GM18907 (cell line): ENCODE data around the gene TMC8.
A peak's percentile ranks its signal among the peaks of the same experiment; 100 is the strongest.
"Not testable (repeated sequence)": the region's sequence is repeated elsewhere in the genome, so short reads cannot be mapped to it uniquely, and the experiment has no call there.

Experiments
- ATAC-seq: cut with Tn5 transposase; IDR thresholded peaks from one replicate; pipeline ENCODE4 v1.9.1; 2021; ENCODE audit warnings: mild to moderate bottlenecking, moderate library complexity; ENCODE audit not compliant: unreplicated experiment

TMC8 gene, protein sequence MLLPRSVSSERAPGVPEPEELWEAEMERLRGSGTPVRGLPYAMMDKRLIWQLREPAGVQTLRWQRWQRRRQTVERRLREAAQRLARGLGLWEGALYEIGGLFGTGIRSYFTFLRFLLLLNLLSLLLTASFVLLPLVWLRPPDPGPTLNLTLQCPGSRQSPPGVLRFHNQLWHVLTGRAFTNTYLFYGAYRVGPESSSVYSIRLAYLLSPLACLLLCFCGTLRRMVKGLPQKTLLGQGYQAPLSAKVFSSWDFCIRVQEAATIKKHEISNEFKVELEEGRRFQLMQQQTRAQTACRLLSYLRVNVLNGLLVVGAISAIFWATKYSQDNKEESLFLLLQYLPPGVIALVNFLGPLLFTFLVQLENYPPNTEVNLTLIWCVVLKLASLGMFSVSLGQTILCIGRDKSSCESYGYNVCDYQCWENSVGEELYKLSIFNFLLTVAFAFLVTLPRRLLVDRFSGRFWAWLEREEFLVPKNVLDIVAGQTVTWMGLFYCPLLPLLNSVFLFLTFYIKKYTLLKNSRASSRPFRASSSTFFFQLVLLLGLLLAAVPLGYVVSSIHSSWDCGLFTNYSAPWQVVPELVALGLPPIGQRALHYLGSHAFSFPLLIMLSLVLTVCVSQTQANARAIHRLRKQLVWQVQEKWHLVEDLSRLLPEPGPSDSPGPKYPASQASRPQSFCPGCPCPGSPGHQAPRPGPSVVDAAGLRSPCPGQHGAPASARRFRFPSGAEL

DNA sequence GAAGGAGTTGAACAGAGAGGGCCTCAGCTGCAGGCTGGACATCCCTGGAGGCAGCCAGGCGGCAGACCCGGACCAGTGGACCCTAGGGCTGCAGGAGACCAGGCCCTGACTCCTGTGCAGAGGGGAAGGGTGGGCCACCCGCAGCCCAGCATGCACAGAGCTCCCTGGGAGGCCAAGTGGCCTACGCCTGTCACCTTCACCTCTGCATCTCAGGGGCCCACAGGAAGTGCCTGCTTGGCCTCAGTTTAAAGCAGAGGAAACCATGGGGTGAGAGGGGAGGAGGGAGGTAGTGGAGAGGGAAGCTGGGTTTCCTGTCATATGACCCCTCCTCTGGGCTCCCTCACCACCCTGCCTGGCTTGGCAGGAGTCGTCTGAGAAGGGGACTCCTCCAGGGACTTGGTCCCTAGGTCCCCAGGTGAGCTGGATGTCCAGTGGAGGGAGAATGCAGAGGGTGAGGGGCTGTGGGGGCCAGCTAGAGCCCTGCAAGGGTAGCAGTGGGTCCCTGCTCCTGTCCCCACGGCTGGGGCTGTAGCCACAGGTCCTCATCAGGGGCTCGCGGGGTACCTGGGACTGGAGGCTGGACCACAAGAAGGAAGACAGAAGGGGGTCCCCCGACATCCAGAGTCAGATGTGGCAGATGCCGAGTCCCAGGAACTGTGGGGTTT, at the start of gene TMC8:
Gene TMC8 (plus strand): TSS at position 335 of the 665 bp plus-strand sequence. CDS start 818 bp downstream, outside the sequence.
- peak; percentile 19 for ATAC-seq

DNA sequence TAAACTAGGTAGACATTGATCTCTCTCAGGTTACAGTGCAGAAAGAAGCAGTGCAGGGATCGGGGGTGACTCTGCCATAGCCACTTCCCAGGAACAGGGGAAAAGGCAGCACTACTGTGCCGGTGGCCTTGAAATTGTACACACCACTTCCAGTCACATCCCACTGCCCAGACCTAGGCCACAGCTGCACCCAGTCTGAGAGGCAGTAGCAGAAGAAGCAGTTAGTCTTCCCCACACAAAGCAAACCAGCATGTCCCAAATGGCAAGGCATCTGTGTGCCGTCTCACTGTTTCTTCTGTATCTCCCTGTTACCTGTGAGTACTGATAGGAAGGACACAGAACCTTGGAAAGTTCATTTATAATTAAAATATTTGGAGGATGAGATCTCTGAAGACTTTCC, 49.0 kb upstream of the TMC8 start:
- no peak for ATAC-seq

DNA sequence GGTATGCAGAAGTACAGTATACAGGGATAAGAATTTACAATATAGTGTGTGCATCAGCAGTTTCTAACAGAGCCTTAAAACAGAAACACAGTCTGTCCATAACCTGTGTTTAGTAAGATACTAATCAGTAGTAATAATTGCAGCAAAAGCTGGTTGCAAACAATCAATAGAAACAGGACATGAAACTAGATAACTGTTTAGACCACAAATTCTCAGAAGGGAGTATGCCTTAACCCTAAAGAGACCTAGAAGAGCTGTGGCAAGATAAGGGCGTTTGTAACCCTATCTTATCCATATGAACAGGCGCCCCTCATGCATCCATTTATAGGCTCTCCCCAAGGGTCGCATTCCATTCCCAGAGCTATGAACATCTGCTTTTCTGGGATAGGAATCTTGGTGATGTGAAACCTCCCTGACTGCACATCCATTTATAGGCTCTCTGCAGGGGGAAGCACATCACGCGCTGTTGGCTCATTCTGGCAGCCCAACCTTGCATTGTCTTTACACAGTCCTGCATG, 48.2 kb upstream of the TMC8 start:
- not testable (repeated sequence) for ATAC-seq

DNA sequence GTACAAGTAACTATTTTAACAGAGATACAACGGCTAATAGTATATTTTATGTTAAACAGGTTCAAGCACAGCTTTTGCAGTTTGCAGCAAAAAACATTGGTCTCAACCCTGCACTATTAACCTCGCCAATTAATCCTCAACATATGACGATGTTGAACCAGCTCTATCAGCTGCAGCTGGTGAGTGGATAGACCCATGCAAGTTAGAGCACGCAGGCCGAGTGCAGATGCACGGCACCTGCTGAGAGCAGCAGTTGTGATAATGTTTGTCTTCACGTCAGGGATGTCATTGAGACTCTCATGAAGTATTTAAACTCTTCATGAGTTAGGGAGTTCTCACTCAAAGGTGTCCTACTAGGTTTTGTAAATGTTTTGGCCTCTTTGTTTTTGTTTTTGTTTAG, 47.6 kb upstream of the TMC8 start:
- ATAC-seq, result no peak

DNA sequence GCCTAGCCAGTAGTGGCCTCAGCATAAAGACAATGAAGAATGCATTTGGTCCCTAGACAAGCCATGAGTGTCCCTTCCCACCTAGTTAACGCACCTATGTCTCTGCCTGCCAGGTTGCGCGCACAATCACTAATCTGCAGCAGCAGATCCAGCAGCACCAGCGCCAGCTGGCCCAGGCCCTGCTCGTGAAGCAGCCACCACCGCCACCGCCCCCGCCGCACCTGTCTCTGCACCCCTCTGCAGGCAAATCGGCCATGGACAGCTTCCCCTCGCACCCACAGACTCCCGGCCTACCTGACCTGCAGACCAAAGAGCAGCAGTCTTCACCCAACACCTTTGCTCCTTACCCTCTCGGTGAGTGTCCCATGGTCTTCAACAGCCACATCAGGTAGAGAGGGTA, 43.8 kb upstream of the TMC8 start:
- ATAC-seq, result no peak

DNA sequence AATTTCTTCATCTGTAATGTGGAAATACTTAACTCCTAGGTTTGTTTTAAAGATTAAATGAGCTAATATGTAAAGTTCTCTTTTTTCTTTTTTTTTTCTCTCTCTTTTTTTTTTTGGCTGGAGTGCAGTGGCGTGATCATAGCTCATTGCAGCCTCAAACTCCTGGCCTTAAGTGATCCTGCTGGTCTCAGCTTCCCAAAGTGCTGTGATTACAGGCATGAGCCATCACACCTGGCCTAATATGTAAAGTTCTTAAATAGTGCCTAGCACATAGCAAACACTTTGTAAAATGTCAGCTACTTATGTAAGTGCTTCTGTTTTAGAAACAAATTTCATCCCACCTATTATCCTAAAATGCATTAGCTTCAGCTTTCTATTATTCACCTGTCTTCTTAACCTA, 42.0 kb upstream of the TMC8 start:
- ATAC-seq, result no peak

DNA sequence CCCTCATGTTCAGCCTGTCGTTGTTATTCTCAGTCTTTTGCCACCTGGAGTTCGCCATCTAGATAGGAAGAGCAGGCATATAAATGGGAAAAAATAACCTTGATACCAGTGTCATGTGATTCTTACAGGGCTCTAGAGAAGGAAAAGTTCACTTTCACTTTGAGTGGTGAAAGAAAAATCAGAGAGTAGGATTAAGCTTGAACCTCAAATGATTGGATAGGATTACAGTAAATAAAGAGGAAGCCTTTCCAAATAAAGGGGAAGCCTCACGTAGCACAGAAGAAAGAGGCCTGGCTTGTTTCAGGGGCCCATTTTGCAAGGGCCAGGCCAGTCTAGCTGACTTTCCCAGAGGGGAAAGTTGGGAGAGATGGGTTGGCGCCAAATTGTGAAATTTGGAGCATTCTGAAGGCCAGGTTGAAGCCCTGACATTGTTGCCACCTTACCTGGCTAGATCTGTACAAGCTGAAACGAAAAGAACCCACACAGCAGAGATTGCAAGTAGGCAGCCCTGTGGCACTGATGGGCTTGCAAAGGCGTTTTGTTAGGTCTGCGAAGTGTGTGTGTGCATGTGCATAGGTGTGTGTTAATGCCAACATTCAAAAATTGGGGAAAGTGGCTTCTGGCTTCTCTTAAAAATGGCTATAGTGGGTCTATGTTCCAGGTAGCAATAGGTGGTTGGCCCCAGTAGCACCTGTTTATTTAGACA, 40.8 kb upstream of the TMC8 start:
- no peak for ATAC-seq

DNA sequence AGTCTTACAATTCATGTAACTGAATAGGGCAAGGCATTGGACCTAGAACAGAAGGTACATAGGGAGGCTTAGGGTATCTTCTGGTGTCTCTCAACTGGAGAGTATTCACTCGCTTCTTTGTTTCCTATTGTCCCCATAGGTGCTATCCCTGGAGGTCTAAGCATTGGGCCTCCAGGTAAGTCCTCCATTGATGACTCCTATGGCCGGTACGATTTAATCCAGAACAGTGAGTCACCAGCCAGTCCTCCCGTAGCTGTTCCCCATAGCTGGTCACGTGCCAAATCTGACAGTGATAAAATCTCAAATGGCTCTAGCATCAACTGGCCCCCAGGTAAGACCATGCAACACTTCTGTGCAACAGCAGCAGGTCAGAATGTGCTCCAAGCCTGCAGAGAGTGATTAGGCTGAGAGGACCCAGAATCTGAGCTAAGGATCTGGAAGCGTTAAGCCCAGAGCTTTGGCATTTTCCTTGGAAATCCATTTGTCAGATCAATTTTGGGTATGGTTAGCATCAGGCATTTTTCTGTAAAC, 37.7 kb upstream of the TMC8 start:
- no peak for ATAC-seq

DNA sequence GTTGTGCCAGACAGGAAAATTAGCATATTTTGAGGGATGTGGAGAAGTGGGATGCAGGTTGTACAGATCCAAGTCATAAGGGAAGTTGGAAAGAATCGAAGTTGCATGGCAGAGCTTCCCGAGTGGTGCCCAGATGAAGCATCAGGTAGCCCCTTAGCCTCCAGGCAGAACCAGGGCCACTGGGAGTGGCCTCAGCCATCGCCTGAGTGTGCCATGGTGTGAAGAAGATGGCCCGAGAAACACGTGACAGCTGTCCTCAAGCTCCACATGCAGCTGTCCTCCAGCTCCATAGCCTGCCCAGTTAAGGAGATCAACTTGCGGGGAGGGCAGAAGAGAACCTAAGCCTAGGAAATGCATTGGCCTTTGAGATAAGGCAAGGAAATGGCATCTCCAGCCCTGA, 35.5 kb upstream of the TMC8 start:
- ATAC-seq, result no peak

DNA sequence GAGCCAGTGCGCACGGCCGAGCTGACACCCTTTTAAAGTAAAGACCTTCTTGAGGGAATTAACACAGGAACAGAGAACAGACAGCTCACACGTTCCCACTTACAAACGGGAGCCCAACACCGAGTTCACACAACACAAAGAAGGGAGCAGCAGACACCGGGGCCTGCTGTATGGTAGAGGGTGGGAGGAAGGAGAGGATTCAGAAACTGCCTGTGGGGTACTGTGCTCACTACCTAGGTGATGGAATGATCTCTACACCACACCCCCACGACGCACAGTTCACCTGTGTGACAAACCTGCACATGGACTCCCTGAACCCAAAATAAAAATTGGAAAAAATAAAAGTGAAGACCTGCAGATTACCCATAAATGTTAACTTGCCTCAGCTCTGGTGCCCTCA, 34.5 kb upstream of the TMC8 start:
- no peak for ATAC-seq

DNA sequence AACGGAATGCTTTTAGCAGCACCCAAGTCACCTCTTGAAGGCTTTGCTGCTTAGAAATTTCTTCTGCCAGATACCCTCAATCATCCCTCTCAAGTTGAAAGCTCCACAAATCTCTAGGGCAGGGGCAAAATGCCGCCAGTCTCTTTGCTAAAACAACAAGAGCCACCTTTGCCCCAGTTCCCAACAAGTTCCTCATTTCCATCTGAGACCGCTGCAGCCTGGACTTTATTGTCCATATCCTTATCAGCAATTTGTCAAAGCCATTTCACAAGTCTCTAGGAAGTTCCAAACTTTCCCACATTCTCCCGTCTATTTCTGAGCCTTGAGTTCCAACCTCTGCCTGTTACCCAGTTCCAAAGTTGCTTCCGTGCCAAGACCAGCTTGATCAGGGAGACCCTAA, 29.5 kb upstream of the TMC8 start:
- no peak for ATAC-seq

DNA sequence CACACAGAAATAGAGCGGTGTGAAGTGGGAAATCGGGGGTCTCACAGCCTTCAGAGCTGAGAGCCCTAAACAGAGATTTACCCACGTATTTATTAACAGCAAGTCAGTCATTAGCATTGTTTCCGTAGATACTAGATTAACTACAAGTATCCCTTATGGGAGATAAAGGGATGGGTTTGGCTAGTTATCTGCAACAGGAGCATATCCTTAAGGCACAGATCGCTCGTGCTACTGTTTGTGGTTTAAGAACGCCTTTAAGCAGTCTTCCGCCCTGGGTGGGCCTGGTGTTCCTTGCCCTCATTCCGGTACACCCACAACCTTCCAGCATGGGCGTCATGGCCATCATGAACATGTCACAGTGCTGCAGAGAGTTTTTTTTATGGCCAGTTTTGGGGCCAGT, 29.0 kb upstream of the TMC8 start:
- no peak for ATAC-seq

DNA sequence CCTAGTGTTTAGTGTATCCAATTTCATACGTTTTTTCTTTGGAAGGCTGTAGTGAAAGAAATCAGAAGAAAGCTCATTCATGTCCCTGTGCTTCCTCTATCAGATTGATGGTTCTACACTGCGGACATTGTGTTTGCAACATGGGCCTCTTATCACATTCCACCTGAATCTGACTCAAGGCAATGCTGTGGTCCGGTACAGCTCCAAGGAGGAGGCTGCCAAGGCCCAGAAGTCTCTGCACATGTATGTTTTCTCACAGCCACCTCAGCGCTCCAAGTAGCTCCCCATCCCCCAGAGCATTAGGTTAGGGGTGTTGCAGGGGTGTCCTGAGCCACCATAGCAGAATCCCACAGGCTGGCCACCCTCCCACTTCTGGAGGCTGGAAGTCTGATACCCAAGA, 27.3 kb upstream of the TMC8 start:
- ATAC-seq, result no peak

DNA sequence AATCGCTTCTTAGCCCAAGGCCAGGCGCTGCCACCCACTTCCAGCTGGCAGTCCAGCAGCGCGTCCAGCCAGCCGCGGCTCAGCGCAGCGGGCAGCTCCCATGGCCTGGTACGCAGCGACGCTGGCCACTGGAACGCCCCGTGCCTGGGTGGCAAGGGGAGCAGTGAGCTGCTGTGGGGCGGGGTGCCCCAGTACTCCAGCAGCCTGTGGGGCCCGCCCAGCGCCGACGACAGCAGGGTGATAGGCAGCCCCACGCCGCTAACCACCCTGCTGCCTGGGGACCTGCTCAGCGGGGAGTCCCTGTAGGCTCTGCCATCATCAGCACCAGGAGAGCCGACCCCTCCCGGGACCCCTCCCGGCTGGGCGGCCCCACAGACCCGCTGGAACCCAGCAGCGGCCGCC, 26.0 kb upstream of the TMC8 start:
- no peak for ATAC-seq

DNA sequence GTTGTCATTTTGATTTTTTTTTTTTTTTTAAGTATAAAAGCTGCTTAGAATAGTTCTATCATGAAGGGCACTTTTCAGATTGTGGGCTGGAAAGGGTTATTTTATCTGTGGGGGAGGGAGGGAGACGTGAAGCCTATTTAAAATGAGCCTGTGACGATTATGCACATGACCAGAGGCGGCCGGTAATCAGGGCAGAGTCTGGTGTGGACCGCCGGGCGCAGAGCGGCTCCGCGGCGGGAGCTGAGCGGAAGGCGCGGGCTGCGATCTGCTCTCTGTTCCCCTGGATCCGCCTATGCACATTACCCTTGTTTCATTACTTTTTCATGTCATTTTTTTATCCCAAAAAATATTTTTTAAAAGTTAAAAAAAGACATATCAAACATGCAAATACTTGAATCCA, 25.5 kb upstream of the TMC8 start:
- ATAC-seq, result no peak

DNA sequence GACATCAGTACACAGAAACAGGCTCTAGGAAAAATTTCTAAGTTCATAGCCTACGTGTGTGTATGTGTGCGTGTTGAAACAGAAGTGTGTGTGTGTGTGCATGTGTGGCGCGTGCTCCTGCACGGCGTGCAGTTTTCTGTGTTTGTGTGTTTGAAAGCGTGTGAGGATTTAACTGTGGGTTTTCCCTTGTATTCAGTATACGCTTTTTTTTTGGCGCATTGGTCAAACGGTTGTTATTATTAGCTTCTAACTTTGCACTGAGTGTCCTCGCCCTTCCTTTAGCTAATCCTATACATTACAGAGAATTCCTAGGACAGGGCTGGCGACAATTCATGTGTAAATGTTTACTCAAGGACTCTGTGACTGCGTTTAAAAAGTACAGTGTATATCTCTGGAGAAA, 25.0 kb upstream of the TMC8 start:
- ATAC-seq, result no peak

DNA sequence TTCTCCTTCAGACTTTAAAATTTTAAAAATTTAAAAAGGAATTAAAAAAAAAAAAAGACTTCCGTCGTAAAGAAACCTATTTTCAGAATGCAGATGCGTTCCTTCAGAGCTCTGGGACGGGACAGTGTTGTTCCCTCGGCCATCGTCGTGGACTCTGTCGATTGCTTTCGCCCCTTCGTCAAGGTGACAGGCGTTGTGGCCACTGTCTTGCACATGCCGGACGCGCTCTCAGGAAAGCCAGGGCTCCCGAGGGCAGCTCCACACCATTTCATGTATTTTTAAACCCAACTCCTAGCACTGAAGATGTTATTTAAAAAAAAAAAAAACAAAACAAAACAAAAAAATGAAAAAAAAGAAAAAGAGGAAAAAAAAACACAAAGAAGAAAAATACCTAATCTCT, 24.4 kb upstream of the TMC8 start:
- ATAC-seq, result no peak

DNA sequence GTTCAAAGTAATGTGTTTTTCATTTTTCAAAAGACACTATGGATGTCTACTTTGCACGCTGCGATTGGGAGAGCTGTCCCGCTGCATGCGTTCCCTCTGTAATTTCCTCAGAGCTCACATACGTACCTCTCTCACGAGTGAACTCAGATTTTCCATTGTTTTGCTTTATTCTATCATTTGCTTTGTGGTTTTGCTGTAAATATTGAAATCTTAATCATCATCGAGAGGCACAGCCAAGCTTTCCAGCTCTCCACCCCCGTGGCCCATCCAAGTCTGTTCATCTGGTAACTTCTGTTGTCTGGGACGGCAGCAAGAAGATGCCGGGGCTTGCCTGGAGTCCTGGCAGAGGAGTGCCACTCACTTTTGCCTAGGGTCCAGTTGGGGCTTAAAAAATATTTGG, 23.1 kb upstream of the TMC8 start:
- no peak for ATAC-seq

DNA sequence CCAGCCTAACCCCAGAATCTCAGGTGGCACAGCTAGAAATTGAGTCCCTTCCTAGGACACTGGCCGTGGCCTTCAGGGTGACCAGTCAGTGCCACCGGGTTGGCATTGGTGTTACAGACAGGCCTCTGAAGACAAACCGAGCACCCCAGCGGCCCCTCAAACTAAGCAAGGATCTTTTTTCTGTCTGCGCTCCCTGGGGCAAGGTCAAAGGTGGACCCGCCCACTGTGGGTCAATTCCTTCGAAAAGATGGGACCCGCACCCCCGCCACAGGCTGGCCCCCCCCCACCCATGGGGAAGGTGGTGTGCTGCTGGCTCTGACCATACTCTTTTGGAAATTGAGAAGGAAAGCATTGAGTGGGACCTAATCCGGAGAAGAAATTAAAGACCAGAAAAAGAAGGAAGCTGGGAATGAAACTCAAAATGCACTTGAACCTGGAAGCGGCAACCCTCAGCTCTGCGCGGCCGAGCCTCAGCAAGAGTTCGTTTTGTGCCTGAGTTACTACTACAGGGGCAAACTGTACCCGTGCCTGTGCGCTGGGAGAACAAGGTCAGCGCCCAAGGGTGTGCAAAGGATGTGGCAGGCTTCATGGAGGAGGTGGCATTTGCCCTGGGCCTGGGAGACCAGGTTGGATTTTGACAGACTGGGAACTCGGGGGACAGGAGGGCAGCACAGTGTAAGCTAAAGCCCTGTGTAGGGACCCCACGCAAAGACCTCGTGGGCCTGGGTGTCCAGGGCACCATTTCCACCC, 22.4 kb upstream of the TMC8 start:
- ATAC-seq, result no peak
